ENCODE results near the gene NAP1L4.
"Not testable (repeated sequence)": the region's sequence is repeated elsewhere in the genome, so short reads cannot be mapped to it uniquely, and the experiment has no call there.

Gene NAP1L4

GRCh38 chr11:2937641-2938457 is 54.3 kb downstream of the NAP1L4 start:
- DNase-seq (ENCODE audit: low read depth, low spot score) = not testable (repeated sequence)

- no peak for DNase-seq (ENCODE audit: low read depth, low spot score)
Measured at GRCh38 chr11:2934611-2935239, 57.4 kb downstream of the NAP1L4 start.

GRCh38 chr11:2934021-2934550 is 58.0 kb downstream of the NAP1L4 start:
- no peak for DNase-seq (ENCODE audit: low read depth, low spot score)

- DNase-seq (ENCODE audit: low read depth, low spot score) = no peak
Measured at GRCh38 chr11:2933375-2934020, 58.6 kb downstream of the NAP1L4 start.

GRCh38 chr11:2932850-2933251 is 59.3 kb downstream of the NAP1L4 start:
- no peak for DNase-seq (ENCODE audit: low read depth, low spot score)

GRCh38 chr11:2931771-2932738 is 60.1 kb downstream of the NAP1L4 start:
- no peak for DNase-seq (ENCODE audit: low read depth, low spot score)

GRCh38 chr11:2931420-2931746 is 60.7 kb downstream of the NAP1L4 start:
- DNase-seq (ENCODE audit: low read depth, low spot score) = no peak

- DNase-seq (ENCODE audit: low read depth, low spot score) = no peak
Measured at GRCh38 chr11:2930704-2931419, 61.3 kb downstream of the NAP1L4 start.

GRCh38 chr11:2929950-2930703 is 62.0 kb downstream of the NAP1L4 start:
- DNase-seq (ENCODE audit: low read depth, low spot score) = no peak

- no peak for DNase-seq (ENCODE audit: low read depth, low spot score)
Measured at GRCh38 chr11:2929531-2929949, 62.6 kb downstream of the NAP1L4 start.

GRCh38 chr11:2928605-2929530 is 63.3 kb downstream of the NAP1L4 start, which contains the start of gene PHLDA2:
TSS of gene PHLDA2 (minus strand) at chr11:2929420. CDS start at chr11:2929364, 56 bp downstream.
- DNase-seq (ENCODE audit: low read depth, low spot score) = no peak

GRCh38 chr11:2927851-2928604 is 64.1 kb downstream of the NAP1L4 start:
- no peak for DNase-seq (ENCODE audit: low read depth, low spot score)

- no peak for DNase-seq (ENCODE audit: low read depth, low spot score)
Measured at GRCh38 chr11:2927121-2927800, 64.9 kb downstream of the NAP1L4 start.

- no peak for DNase-seq (ENCODE audit: low read depth, low spot score)
Measured at GRCh38 chr11:2926611-2927051, 65.5 kb downstream of the NAP1L4 start.

- DNase-seq (ENCODE audit: low read depth, low spot score) = no peak
Measured at GRCh38 chr11:2924821-2925675, 67.1 kb downstream of the NAP1L4 start.

- no peak for DNase-seq (ENCODE audit: low read depth, low spot score)
Measured at GRCh38 chr11:2924381-2924780, 67.7 kb downstream of the NAP1L4 start.
